Measurements from ENCODE around the gene BAZ1A. TPM values are rescaled to one million over a fixed set of nuclear protein-coding genes. Genes with fewer than 3 reads are reported as not detected.

The BAZ1A gene
- polyA plus RNA-seq, 1 donor from 2014 or later = 18.1 TPM

DNA sequence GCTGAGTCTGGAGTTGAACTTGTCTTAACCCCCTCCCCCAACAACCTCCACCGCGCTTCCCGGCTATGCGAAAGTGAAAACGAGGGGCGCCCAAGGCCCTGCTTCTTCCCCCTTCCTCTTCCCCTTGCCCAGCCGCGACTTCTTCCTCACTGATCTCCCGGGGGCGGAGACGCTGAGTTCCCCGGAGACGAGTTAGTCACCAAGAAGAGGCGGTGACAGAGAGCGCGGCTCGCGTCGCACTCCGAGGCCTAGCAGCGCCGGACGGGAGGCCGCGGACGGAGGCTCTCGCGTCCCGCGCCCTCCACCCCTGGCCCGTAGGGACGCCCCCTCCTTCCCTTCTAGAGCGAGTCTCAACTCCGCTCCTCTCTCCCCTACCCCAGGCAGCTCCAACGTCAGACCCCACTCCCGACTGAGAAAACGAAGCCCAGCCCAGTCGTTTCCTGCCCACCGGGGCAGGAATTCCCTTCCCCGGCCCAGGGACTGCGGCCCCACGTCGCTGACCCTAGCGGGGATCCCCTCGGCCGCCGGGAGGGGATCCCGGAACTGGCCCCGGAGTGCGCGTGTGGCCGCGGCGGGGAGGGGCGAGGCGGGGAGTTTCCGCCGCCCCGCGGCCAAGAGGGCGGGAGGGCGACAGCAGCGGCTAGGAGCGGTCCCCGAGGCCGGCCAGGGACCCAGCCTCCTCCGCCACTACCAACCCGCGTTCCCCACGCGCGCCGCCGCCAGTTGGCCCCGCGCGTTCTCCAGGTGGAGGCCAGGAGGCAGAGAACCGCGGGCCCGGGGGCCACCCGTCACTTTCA, 1.4 kb downstream of the BAZ1A start:
- Histone ChIP-seq H3K9me3 (ENCODE audit: low read length) (no peaks in the 10 kb centered on the region), H3K9ac (ENCODE audit: low read length) (peak overlapping the region; percentile 64), H2AFZ (ENCODE audit: low read depth, low read length) (peak overlapping the region; percentile 47), H3K36me3 (ENCODE audit: insufficient read depth, low read length) (no peaks in the 10 kb centered on the region), H3K9me2 (ENCODE audit: insufficient read depth, low read length) (no peaks in the 10 kb centered on the region), H3F3A (ENCODE audit: insufficient read depth, low read length, poor library complexity, severe bottlenecking) (peaks cover 6% of the 10 kb centered on the region), H3K27me3 (ENCODE audit: insufficient read depth, low read depth, low read length) (no peaks in the 10 kb centered on the region), H3K4me2 (ENCODE audit: low read length) (no peak overlapping the region), H3K4me3 (ENCODE audit: low read length) (peak overlapping the region; percentile 92), H3K27ac (ENCODE audit: low read length) (peak overlapping the region; percentile 32), H3K79me2 (replicated peaks; ENCODE audit: insufficient read depth, low read length) (peaks cover 30% of the 10 kb centered on the region), H4K20me1 (ENCODE audit: insufficient read depth) (no peaks in the 10 kb centered on the region)
- TF ChIP-seq EZH2 (IDR thresholded peaks at IDR 0.05; ENCODE audit: borderline replicate concordance, insufficient read depth, low read length, poor library complexity, severe bottlenecking) (no peak), MXI1 (conservative IDR thresholded peaks at IDR 0.05; ENCODE audit: poor library complexity, severe bottlenecking) (peak; percentile 51)

- H2AFZ ChIP-seq (ENCODE audit: low read depth, low read length) = no peak overlapping the region
- H3F3A ChIP-seq (ENCODE audit: insufficient read depth, low read length, poor library complexity, severe bottlenecking) = peaks cover 6% of the 10 kb centered on the region
- H3K9me2 ChIP-seq (ENCODE audit: insufficient read depth, low read length) = no peaks in the 10 kb centered on the region
- peak overlapping the region; percentile 64 for H3K9ac ChIP-seq (ENCODE audit: low read length)
- H3K27me3 ChIP-seq (ENCODE audit: insufficient read depth, low read depth, low read length) = no peaks in the 10 kb centered on the region
- no peaks in the 10 kb centered on the region for H4K20me1 ChIP-seq (ENCODE audit: insufficient read depth)
- H3K36me3 ChIP-seq (ENCODE audit: insufficient read depth, low read length) = no peaks in the 10 kb centered on the region
- H3K4me2 ChIP-seq (ENCODE audit: low read length) = peak overlapping the region; percentile 58
- peak overlapping the region; percentile 92 for H3K4me3 ChIP-seq (ENCODE audit: low read length)
- H3K27ac ChIP-seq (ENCODE audit: low read length) = no peak overlapping the region
- TF ChIP-seq MXI1 (conservative IDR thresholded peaks at IDR 0.05; ENCODE audit: poor library complexity, severe bottlenecking) = peak; percentile 97
- no peak for TF ChIP-seq REST (IDR thresholded peaks at IDR 0.05; ENCODE audit: borderline replicate concordance)
- H3K9me3 ChIP-seq (ENCODE audit: low read length) = no peaks in the 10 kb centered on the region
- H3K79me2 ChIP-seq (replicated peaks; ENCODE audit: insufficient read depth, low read length) = peaks cover 33% of the 10 kb centered on the region
Observed at GRCh38 chr14:34872822-34873588, 2.2 kb downstream of the BAZ1A start.

DNA sequence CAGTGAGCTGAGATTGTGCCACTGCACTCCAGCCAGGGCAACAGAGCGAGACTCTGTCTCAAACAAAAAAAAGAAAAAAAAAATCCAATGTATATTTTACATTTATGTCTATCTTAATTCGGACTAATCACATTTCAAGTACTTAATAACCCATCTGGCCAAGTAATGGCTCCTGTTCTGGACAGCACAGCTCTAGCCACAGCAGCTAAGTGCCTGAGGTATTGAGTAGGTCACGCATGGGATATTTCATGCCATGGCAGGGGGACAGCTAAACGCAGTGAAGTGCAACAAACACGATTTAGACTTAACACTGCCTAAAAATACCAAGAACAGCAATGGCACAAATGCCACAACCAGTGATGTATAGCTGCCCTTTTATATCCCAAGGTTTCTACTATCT, 8.0 kb downstream of the BAZ1A start:
- no peaks in the 10 kb centered on the region for H3K9me3 ChIP-seq (ENCODE audit: low read length)
- H3K4me2 ChIP-seq (ENCODE audit: low read length) = no peak overlapping the region
- no peaks in the 10 kb centered on the region for H3K36me3 ChIP-seq (ENCODE audit: insufficient read depth, low read length)
- no peaks in the 10 kb centered on the region for H3K9me2 ChIP-seq (ENCODE audit: insufficient read depth, low read length)
- no peaks in the 10 kb centered on the region for H3K27me3 ChIP-seq (ENCODE audit: insufficient read depth, low read depth, low read length)
- no peak overlapping the region for H3K27ac ChIP-seq (ENCODE audit: low read length)
- peaks cover 60% of the 10 kb centered on the region for H3K79me2 ChIP-seq (replicated peaks; ENCODE audit: insufficient read depth, low read length)
- no peak overlapping the region for H2AFZ ChIP-seq (ENCODE audit: low read depth, low read length)
- TF ChIP-seq RAD21 (conservative IDR thresholded peaks at IDR 0.05) (no peak), TAF1 (IDR thresholded peaks at IDR 0.05; ENCODE audit: low read depth) (no peak), POLR2AphosphoS5 (IDR thresholded peaks at IDR 0.05) (no peak), SMC3 (conservative IDR thresholded peaks at IDR 0.05; ENCODE audit: poor library complexity) (no peak), REST (IDR thresholded peaks at IDR 0.05; ENCODE audit: borderline replicate concordance) (no peak), MXI1 (conservative IDR thresholded peaks at IDR 0.05; ENCODE audit: poor library complexity, severe bottlenecking) (no peak), EZH2 (IDR thresholded peaks at IDR 0.05; ENCODE audit: borderline replicate concordance, insufficient read depth, low read length, poor library complexity, severe bottlenecking) (no peak), EP300 (conservative IDR thresholded peaks at IDR 0.05; ENCODE audit: poor library complexity, severe bottlenecking) (no peak)
- TF ChIP-seq, protein P1, sequence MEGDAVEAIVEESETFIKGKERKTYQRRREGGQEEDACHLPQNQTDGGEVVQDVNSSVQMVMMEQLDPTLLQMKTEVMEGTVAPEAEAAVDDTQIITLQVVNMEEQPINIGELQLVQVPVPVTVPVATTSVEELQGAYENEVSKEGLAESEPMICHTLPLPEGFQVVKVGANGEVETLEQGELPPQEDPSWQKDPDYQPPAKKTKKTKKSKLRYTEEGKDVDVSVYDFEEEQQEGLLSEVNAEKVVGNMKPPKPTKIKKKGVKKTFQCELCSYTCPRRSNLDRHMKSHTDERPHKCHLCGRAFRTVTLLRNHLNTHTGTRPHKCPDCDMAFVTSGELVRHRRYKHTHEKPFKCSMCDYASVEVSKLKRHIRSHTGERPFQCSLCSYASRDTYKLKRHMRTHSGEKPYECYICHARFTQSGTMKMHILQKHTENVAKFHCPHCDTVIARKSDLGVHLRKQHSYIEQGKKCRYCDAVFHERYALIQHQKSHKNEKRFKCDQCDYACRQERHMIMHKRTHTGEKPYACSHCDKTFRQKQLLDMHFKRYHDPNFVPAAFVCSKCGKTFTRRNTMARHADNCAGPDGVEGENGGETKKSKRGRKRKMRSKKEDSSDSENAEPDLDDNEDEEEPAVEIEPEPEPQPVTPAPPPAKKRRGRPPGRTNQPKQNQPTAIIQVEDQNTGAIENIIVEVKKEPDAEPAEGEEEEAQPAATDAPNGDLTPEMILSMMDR (IDR thresholded peaks at IDR 0.05; ENCODE audit: poor library complexity, severe bottlenecking) = no peak
- no peaks in the 10 kb centered on the region for H3F3A ChIP-seq (ENCODE audit: insufficient read depth, low read length, poor library complexity, severe bottlenecking)
- H4K20me1 ChIP-seq (ENCODE audit: insufficient read depth) = no peaks in the 10 kb centered on the region
- H3K4me3 ChIP-seq (ENCODE audit: low read length) = no peak overlapping the region
- no peak overlapping the region for H3K9ac ChIP-seq (ENCODE audit: low read length)
